SK-N-SH (cell line): ENCODE measurements around the gene VPREB1.

Source experiments
- CHD2 ChIP-seq: fragments of 150-350 bp; IDR thresholded peaks from 2 replicates; pipeline ENCODE4 v1.6.1; 2018; ENCODE audit warnings: low read length; ENCODE audit not compliant: partially characterized antibody
- EP300 ChIP-seq, 2 experiments: IDR thresholded peaks; 2 replicates each; pipeline versions ENCODE4 v1.4.0 to v1.6.1; 2012; ENCODE audit warnings: borderline replicate concordance in 1 of 2, low read depth in 1 of 2, low read length in 1 of 2
- EZH2phosphoT487 ChIP-seq: fragments of 200-600 bp; sonication (generic); IDR thresholded peaks from 2 replicates; pipeline ENCODE4 v1.6.1; 2017; ENCODE audit warnings: low read depth, mixed run types, mild to moderate bottlenecking, antibody characterized with exemption, moderate library complexity, borderline replicate concordance
- MEF2A ChIP-seq: IDR thresholded peaks from 2 replicates; pipeline ENCODE4 v1.4.0; 2012; ENCODE audit warnings: low read depth, borderline replicate concordance
- MXI1 ChIP-seq: IDR thresholded peaks from 2 replicates; pipeline ENCODE4 v1.6.1; 2012; ENCODE audit warnings: mild to moderate bottlenecking, low read depth, low read length, improper control_type of control experiment
- TAF1 ChIP-seq: IDR thresholded peaks from 2 replicates; pipeline ENCODE4 v1.6.1; 2012; ENCODE audit warnings: low read depth, mild to moderate bottlenecking, low read length, moderate library complexity, borderline replicate concordance
- TCF12 ChIP-seq: IDR thresholded peaks from 2 replicates; pipeline ENCODE4 v1.4.0; 2012
- USF2 ChIP-seq: fragments of 150-350 bp; IDR thresholded peaks from 2 replicates; pipeline ENCODE4 v1.6.1; 2017; ENCODE audit warnings: antibody characterized with exemption, low read length, low read depth, borderline replicate concordance
- YY1 ChIP-seq: IDR thresholded peaks from 2 replicates; pipeline ENCODE4 v1.4.0; 2012; ENCODE audit warnings: low read depth, mild to moderate bottlenecking
- TF ChIP-seq, protein P1 (sequence below): fragments of 200-600 bp; sonication (generic); IDR thresholded peaks from 2 replicates; pipeline ENCODE4 v1.6.1; 2017; ENCODE audit warnings: antibody characterized with exemption, mild to moderate bottlenecking, moderate library complexity
- TF ChIP-seq, protein P2 (sequence below): IDR thresholded peaks from 2 replicates; pipeline ENCODE4 v1.6.1; 2012; ENCODE audit warnings: mild to moderate bottlenecking, low read depth, low read length, moderate library complexity

- no peak for TF ChIP-seq MXI1
- TF ChIP-seq EP300 (IDR thresholded peaks at IDR 0.05; ENCODE audit: borderline replicate concordance in 1 of 2, low read depth in 1 of 2, low read length in 1 of 2): no peak
- TF ChIP-seq TAF1: no peak
- TF ChIP-seq USF2: no peak
- TF ChIP-seq, protein P1, sequence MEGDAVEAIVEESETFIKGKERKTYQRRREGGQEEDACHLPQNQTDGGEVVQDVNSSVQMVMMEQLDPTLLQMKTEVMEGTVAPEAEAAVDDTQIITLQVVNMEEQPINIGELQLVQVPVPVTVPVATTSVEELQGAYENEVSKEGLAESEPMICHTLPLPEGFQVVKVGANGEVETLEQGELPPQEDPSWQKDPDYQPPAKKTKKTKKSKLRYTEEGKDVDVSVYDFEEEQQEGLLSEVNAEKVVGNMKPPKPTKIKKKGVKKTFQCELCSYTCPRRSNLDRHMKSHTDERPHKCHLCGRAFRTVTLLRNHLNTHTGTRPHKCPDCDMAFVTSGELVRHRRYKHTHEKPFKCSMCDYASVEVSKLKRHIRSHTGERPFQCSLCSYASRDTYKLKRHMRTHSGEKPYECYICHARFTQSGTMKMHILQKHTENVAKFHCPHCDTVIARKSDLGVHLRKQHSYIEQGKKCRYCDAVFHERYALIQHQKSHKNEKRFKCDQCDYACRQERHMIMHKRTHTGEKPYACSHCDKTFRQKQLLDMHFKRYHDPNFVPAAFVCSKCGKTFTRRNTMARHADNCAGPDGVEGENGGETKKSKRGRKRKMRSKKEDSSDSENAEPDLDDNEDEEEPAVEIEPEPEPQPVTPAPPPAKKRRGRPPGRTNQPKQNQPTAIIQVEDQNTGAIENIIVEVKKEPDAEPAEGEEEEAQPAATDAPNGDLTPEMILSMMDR: peak; percentile 77
- TF ChIP-seq EZH2phosphoT487: no peak
- TF ChIP-seq, protein P2, sequence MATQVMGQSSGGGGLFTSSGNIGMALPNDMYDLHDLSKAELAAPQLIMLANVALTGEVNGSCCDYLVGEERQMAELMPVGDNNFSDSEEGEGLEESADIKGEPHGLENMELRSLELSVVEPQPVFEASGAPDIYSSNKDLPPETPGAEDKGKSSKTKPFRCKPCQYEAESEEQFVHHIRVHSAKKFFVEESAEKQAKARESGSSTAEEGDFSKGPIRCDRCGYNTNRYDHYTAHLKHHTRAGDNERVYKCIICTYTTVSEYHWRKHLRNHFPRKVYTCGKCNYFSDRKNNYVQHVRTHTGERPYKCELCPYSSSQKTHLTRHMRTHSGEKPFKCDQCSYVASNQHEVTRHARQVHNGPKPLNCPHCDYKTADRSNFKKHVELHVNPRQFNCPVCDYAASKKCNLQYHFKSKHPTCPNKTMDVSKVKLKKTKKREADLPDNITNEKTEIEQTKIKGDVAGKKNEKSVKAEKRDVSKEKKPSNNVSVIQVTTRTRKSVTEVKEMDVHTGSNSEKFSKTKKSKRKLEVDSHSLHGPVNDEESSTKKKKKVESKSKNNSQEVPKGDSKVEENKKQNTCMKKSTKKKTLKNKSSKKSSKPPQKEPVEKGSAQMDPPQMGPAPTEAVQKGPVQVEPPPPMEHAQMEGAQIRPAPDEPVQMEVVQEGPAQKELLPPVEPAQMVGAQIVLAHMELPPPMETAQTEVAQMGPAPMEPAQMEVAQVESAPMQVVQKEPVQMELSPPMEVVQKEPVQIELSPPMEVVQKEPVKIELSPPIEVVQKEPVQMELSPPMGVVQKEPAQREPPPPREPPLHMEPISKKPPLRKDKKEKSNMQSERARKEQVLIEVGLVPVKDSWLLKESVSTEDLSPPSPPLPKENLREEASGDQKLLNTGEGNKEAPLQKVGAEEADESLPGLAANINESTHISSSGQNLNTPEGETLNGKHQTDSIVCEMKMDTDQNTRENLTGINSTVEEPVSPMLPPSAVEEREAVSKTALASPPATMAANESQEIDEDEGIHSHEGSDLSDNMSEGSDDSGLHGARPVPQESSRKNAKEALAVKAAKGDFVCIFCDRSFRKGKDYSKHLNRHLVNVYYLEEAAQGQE: no peak
- no peak for TF ChIP-seq CHD2
- no peak for TF ChIP-seq TCF12
- no peak for TF ChIP-seq MEF2A
- TF ChIP-seq YY1: no peak
Observed at GRCh38 chr22:22207845-22208564, 36.6 kb upstream of the VPREB1 start.
